H1 (cell line): ENCODE results near the gene HLA-DPB1. TPM values are rescaled to one million over a fixed set of nuclear protein-coding genes. Genes with fewer than 3 reads are reported as not detected.

Source experiments
- CTCF ChIA-PET: fragments of 300-600 bp; sonication (Branson Sonifier 250); formaldehyde crosslinking; loops from one replicate; lab custom pipeline; 2021; ENCODE audit not compliant: partially characterized antibody; lab: Charles Lee
- POLR2A ChIA-PET: fragments of 300-600 bp; sonication (Branson Sonifier 250); formaldehyde crosslinking; loops from one replicate; lab custom pipeline; 2021; ENCODE audit warnings: inconsistent platforms; ENCODE audit not compliant: partially characterized antibody; lab: Charles Lee
- DNase-seq, 2 experiments: peaks; one replicate each; pipeline versions ENCODE4 v3.0.0 to v3.0.0-alpha.2; 2010 to 2022; ENCODE audit warnings: low spot score in 2 of 2, low read depth in 1 of 2, mixed read lengths in 1 of 2
- FAIRE-seq: peaks from 2 replicates; lab custom pipeline; 2011; peaks lifted over from hg19 to GRCh38; lab: Jason Lieb, UNC
- H2AFZ ChIP-seq: 2 replicates; pipeline ENCODE4 v1.8.1; 2012; ENCODE audit warnings: low read length, inconsistent platforms
- H2AK5ac ChIP-seq: 2 replicates; pipeline ENCODE4 v1.6.1; 2013; ENCODE audit warnings: low read depth, low read length
- H2BK120ac ChIP-seq: replicated peaks from 2 replicates; pipeline ENCODE3; 2013; ENCODE audit warnings: low read depth, low read length, inconsistent platforms
- H2BK12ac ChIP-seq: 2 replicates; pipeline ENCODE4 v1.6.1; 2013; ENCODE audit warnings: low read depth, low read length
- H2BK15ac ChIP-seq: 2 replicates; pipeline ENCODE4 v1.6.1; 2013; ENCODE audit warnings: low read length
- H2BK20ac ChIP-seq: 2 replicates; pipeline ENCODE4 v1.6.1; 2013; ENCODE audit warnings: low read length
- H2BK5ac ChIP-seq: 2 replicates; pipeline ENCODE4 v1.6.1; 2013; ENCODE audit warnings: low read depth, low read length
- H3K14ac ChIP-seq: 2 replicates; pipeline ENCODE4 v1.6.1; 2013; ENCODE audit warnings: inconsistent platforms; ENCODE audit not compliant: insufficient read length
- H3K18ac ChIP-seq: 2 replicates; pipeline ENCODE4 v1.6.1; 2013; ENCODE audit warnings: low read length; ENCODE audit errors: extremely low read depth
- H3K23ac ChIP-seq: 2 replicates; pipeline ENCODE4 v1.6.1; 2013; ENCODE audit warnings: inconsistent platforms; ENCODE audit not compliant: insufficient read length
- H3K23me2 ChIP-seq: 2 replicates; pipeline ENCODE4 v1.6.1; 2013; ENCODE audit warnings: low read depth, low read length
- H3K27ac ChIP-seq: 2 replicates; pipeline ENCODE4 v1.6.1; 2011; ENCODE audit warnings: low read depth, low read length, inconsistent platforms
- H3K27me3 ChIP-seq, 4 experiments: replicated peaks in 1 of 4; 1 replicate in 1 of 4; 2 replicates in 3 of 4; pipeline versions ENCODE4 v1.6.1 to v1.8.1; 2011 to 2013; ENCODE audit warnings: low read length in 3 of 4, mild to moderate bottlenecking in 3 of 4, inconsistent platforms in 2 of 4, mixed read lengths in 2 of 4, moderate library complexity in 1 of 4; ENCODE audit not compliant: control insufficient read depth in 3 of 4, insufficient read depth in 3 of 4; ENCODE audit errors: extremely low read depth in 1 of 4
- H3K36me3 ChIP-seq, 4 experiments: 2 replicates each; pipeline versions ENCODE4 v1.6.1 to v1.8.1; 2011 to 2013; ENCODE audit warnings: mild to moderate bottlenecking in 4 of 4, low read length in 3 of 4, moderate library complexity in 2 of 4, control low read depth in 1 of 4, inconsistent platforms in 1 of 4; ENCODE audit not compliant: insufficient read depth in 4 of 4, control insufficient read depth in 2 of 4
- H3K4ac ChIP-seq: replicated peaks from 2 replicates; pipeline ENCODE3; 2013; ENCODE audit warnings: low read length, low read depth, mixed read lengths, inconsistent platforms; ENCODE audit not compliant: insufficient read length
- H3K4me1 ChIP-seq, 4 experiments: replicated peaks in 1 of 4; 1 replicate in 1 of 4; 2 replicates in 3 of 4; pipeline versions ENCODE4 v1.6.1 to v1.8.1; 2011 to 2013; ENCODE audit warnings: low read length in 3 of 4, inconsistent platforms in 2 of 4, mixed read lengths in 1 of 4; ENCODE audit not compliant: insufficient read depth in 4 of 4, control insufficient read depth in 3 of 4
- H3K4me2 ChIP-seq, 2 experiments: 2 replicates each; pipeline versions ENCODE4 v1.6.1 to v1.8.1; 2011 to 2013; ENCODE audit warnings: low read depth in 2 of 2, low read length in 2 of 2, control low read depth in 1 of 2, inconsistent platforms in 1 of 2, mild to moderate bottlenecking in 1 of 2; ENCODE audit not compliant: insufficient read depth in 1 of 2
- H3K4me3 ChIP-seq, 4 experiments: fragments of 200-600, 300-600 bp in 1 of 4; sonication (generic), shearing (Covaris generic), sonication (Bioruptor Twin) in 1 of 4; 2 replicates each; pipeline versions ENCODE4 v1.5.1 to v1.8.1; 2011 to 2016; ENCODE audit warnings: low read length in 4 of 4, low read depth in 3 of 4, control low read depth in 2 of 4, inconsistent platforms in 2 of 4, mild to moderate bottlenecking in 2 of 4, mixed read lengths in 1 of 4, moderate library complexity in 1 of 4; ENCODE audit not compliant: insufficient read depth in 2 of 4; ENCODE audit errors: extremely low read depth in 1 of 4
- H3K56ac ChIP-seq: replicated peaks from 2 replicates; pipeline ENCODE3; 2013; ENCODE audit warnings: low read depth, mild to moderate bottlenecking, mixed read lengths, low read length, inconsistent platforms; ENCODE audit not compliant: insufficient read length
- H3K79me1 ChIP-seq: 2 replicates; pipeline ENCODE4 v1.6.1; 2013; ENCODE audit warnings: low read depth, low read length, control low read depth
- H3K79me2 ChIP-seq, 2 experiments: 2 replicates each; pipeline versions ENCODE4 v1.6.1 to v1.8.1; 2012 to 2013; ENCODE audit warnings: low read length in 2 of 2, mild to moderate bottlenecking in 2 of 2, inconsistent platforms in 1 of 2; ENCODE audit not compliant: insufficient read depth in 2 of 2, control insufficient read depth in 1 of 2
- H3K9ac ChIP-seq, 4 experiments: replicated peaks in 1 of 4; 1 replicate in 1 of 4; 2 replicates in 3 of 4; pipeline versions ENCODE4 v1.6.1 to v1.8.1; 2011 to 2013; ENCODE audit warnings: low read depth in 3 of 4, low read length in 3 of 4, control low read depth in 2 of 4, mild to moderate bottlenecking in 2 of 4, moderate library complexity in 2 of 4, inconsistent platforms in 1 of 4; ENCODE audit errors: extremely low read depth in 1 of 4
- H3K9me3 ChIP-seq, 2 experiments: 2 replicates each; pipeline versions ENCODE4 v1.6.1 to v1.8.1; 2012 to 2013; ENCODE audit warnings: mild to moderate bottlenecking in 2 of 2, moderate library complexity in 2 of 2, control low read depth in 1 of 2, inconsistent platforms in 1 of 2, low read depth in 1 of 2, low read length in 1 of 2, mixed read lengths in 1 of 2; ENCODE audit not compliant: insufficient read depth in 2 of 2
- H4K20me1 ChIP-seq, 2 experiments: replicated peaks in 1 of 2; 2 replicates each; pipeline versions ENCODE3 to v1.8.1; 2011 to 2013; ENCODE audit warnings: inconsistent platforms in 2 of 2, low read length in 2 of 2, mild to moderate bottlenecking in 1 of 2; ENCODE audit not compliant: insufficient read depth in 2 of 2, control insufficient read depth in 1 of 2
- H4K5ac ChIP-seq: 2 replicates; pipeline ENCODE4 v1.6.1; 2013; ENCODE audit warnings: low read length, low read depth, mixed read lengths, inconsistent platforms; ENCODE audit not compliant: insufficient read length
- H4K8ac ChIP-seq: 2 replicates; pipeline ENCODE4 v1.8.0; 2013; ENCODE audit warnings: mild to moderate bottlenecking, moderate library complexity, low read length, inconsistent platforms; ENCODE audit not compliant: insufficient read depth; ENCODE audit errors: extremely low read depth
- H4K91ac ChIP-seq: replicated peaks from 2 replicates; pipeline ENCODE3; 2013; ENCODE audit warnings: low read length, mixed read lengths, inconsistent platforms; ENCODE audit not compliant: insufficient read length
- MAFK ChIP-seq: IDR thresholded peaks from 2 replicates; pipeline ENCODE4 v1.6.1; 2012; ENCODE audit warnings: low read depth, mild to moderate bottlenecking, improper control_type of control experiment, low read length
- POLR2AphosphoS5 ChIP-seq: IDR thresholded peaks from 2 replicates; pipeline ENCODE4 v1.6.1; 2011; ENCODE audit warnings: low read depth, low read length
- RBBP5 ChIP-seq: IDR thresholded peaks from 2 replicates; pipeline ENCODE4 v1.7.1; 2012; ENCODE audit warnings: low read depth, mild to moderate bottlenecking, inconsistent platforms, low read length, moderate library complexity, borderline replicate concordance
- TAF7 ChIP-seq: optimal IDR thresholded peaks from 2 replicates; pipeline ENCODE3; 2011; ENCODE audit warnings: low read depth, mild to moderate bottlenecking, inconsistent platforms, low read length, moderate library complexity, borderline replicate concordance
- WGBS, 2 experiments: shearing (Covaris generic) in 1 of 2; methylation state at CpG; one replicate each; pipeline versions ENCODE4 v1.1.6 to v1.1.7; 2013 to 2015; ENCODE audit warnings: low lambda C conversion rate in 2 of 2, mixed read lengths in 2 of 2, inconsistent platforms in 1 of 2, low coverage in 1 of 2, missing lambda C conversion rate in 1 of 2; ENCODE audit not compliant: insufficient replicate concordance in 2 of 2, insufficient coverage in 1 of 2, insufficient read length in 1 of 2; ENCODE audit errors: extremely low coverage in 1 of 2, missing lambda C conversion rate in 1 of 2; 5-methylcytosine and 5-hydroxymethylcytosine counted together
- polyA plus RNA-seq, 7 experiments: library from polyadenylated mRNA; depleted of rRNA in 3 of 7; stranded (reverse) in 5 of 7; unstranded in 2 of 7; fragments of >200 nt in 5 of 7; fragments of 200-250 nt in 2 of 7; gene quantifications; 1 replicate in 5 of 7; 2 replicates in 1 of 7; 4 replicates in 1 of 7; pipeline versions ENCODE4 v1.2.1 to v1.2.3, GENCODE V29; 2011 to 2013; ENCODE audit warnings: missing spikeins in 2 of 7, mixed read lengths in 2 of 7
- total RNA-seq: library from RNA; stranded (reverse); fragmentation: NEBNext Ultra II Directional; extraction: Animal tissue kit (Norgen Biotek cat#: 25700); gene quantifications from 2 replicates; pipeline ENCODE4 v1.2.1, GENCODE V29; 2021

The HLA-DPB1 gene
- total and polyA plus RNA-seq, 2 of the 8 experiments (the other 6 are each of a cell fraction or from before 2014, with no cell fraction given): 32.3 to 58.8 TPM

DNA sequence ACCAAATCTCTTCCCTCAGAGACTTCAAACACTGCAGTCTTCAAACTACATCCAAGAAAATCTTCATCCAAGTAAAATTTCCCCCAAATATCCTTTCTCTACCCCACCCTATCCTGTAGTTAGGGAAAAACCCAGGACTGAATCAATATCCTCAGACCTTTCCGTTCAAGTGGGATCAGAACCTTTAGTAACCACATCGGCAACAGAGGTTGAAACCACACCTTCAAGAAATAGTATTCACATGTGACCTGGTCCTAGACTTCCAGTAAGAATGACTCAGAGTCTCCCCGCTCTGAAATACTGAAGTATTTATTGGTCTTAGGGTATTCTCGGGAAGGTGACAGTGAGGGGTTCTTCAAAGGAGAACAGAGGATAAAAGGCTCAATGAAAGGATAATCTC is 11.1 kb upstream of the HLA-DPB1 start:
- DNase-seq (no peak), FAIRE-seq (no peak)
- no peak overlapping the region for H4K8ac ChIP-seq
- H3K36me3 ChIP-seq: no peaks in the 10 kb centered on the region
- H3K4ac ChIP-seq: no peak overlapping the region
- no peak overlapping the region for H3K27ac ChIP-seq
- no peak overlapping the region for H2BK15ac ChIP-seq
- peaks cover 0 to 9% of the 10 kb centered on the region in 2 experiments; a peak in 2 of 4 replicates for H3K9me3 ChIP-seq
- no peak overlapping the region for H3K4me2 ChIP-seq
- 0 out of 7 replicates have a peak, but pooled peaks cover 0 to 2% (median 0%) of the 10 kb centered on the region in 4 experiments for H3K4me1 ChIP-seq
- no peaks in the 10 kb centered on the region for H3K23me2 ChIP-seq
- H2AFZ ChIP-seq: no peak overlapping the region
- H4K20me1 ChIP-seq: no peaks in the 10 kb centered on the region
- H3K18ac ChIP-seq: no peak overlapping the region
- no peak overlapping the region for H2AK5ac ChIP-seq
- no peak overlapping the region for H2BK12ac ChIP-seq
- no peaks in the 10 kb centered on the region for H3K27me3 ChIP-seq
- H3K79me1 ChIP-seq: no peaks in the 10 kb centered on the region
- H2BK5ac ChIP-seq: no peak overlapping the region
- H3K14ac ChIP-seq: no peak overlapping the region
- no peak overlapping the region for H3K23ac ChIP-seq
- H2BK120ac ChIP-seq: no peak overlapping the region
- no peak overlapping the region for H3K9ac ChIP-seq
- ChIA-PET CTCF (interaction anchor here (1.1 to 2.8 kb wide), 4 partner anchors 10 to 61 kb away, joined by 3 to 10 read pairs (median 4); no protein-coding TSS in a partner anchor), POLR2A (interaction anchor here (1.1 to 1.2 kb wide), 2 partner anchors 16 to 92 kb away, joined by 4 to 8 read pairs; no protein-coding TSS in a partner anchor)
- H3K56ac ChIP-seq: no peak overlapping the region
- H3K4me3 ChIP-seq: no peak overlapping the region
- no peak overlapping the region for H4K91ac ChIP-seq
- no peak overlapping the region for H4K5ac ChIP-seq
- no peak overlapping the region for H2BK20ac ChIP-seq
- H3K79me2 ChIP-seq: no peaks in the 10 kb centered on the region
- WGBS, 2 experiments: 90% methylated on average over 4 of the region's 4 CpGs; no CpG with 5 or more reads in 1 of the 2 experiments
- TF ChIP-seq TAF7 (no peak), MAFK (no peak), RBBP5 (no peak), POLR2AphosphoS5 (no peak)
